HL-60 (cell line): ENCODE measurements around the gene SYNPO.

Experiments used
- DNase-seq, 2 experiments: peaks; one replicate each; pipeline ENCODE4 v3.0.0-alpha.2; 2010 to 2020; ENCODE audit warnings: low read depth in 1 of 2, low spot score in 1 of 2
- H3K27ac ChIP-seq: fragments of 250-450 bp; sonication (Bioruptor Pico); replicated peaks from 2 replicates; pipeline ENCODE4 v1.5.1; 2020; ENCODE audit warnings: mild to moderate bottlenecking, moderate library complexity
- H3K27me3 ChIP-seq: fragments of 250-450 bp; sonication (Bioruptor Pico); 2 replicates; pipeline ENCODE4 v1.5.1; 2021; ENCODE audit warnings: mild to moderate bottlenecking, moderate library complexity; ENCODE audit not compliant: insufficient read depth, poor library complexity, severe bottlenecking
- H3K4me3 ChIP-seq: replicated peaks from 2 replicates; pipeline ENCODE4 v1.5.1; 2011; ENCODE audit warnings: mild to moderate bottlenecking, control low read depth, low read length; ENCODE audit not compliant: insufficient read depth
- GABPA ChIP-seq: IDR thresholded peaks from 2 replicates; pipeline ENCODE4 v1.6.1; 2012; ENCODE audit warnings: low read depth
- POLR2AphosphoS5 ChIP-seq: IDR thresholded peaks from 2 replicates; pipeline ENCODE4 v1.6.1; 2012; ENCODE audit warnings: low read depth
- SPI1 ChIP-seq: IDR thresholded peaks from 2 replicates; pipeline ENCODE4 v1.6.1; 2012; ENCODE audit warnings: low read depth, mild to moderate bottlenecking, borderline replicate concordance
- TF ChIP-seq, protein P1 (sequence below): IDR thresholded peaks from 2 replicates; pipeline ENCODE4 v1.6.1; 2012; ENCODE audit warnings: low read depth; ENCODE audit not compliant: insufficient replicate concordance
- TF ChIP-seq, protein P2 (sequence below): IDR thresholded peaks from one replicate; pipeline ENCODE4 v1.5.1; 2011; ENCODE audit warnings: low read length, control low read depth, inconsistent platforms; ENCODE audit not compliant: insufficient read depth

The SYNPO gene

GRCh38 chr5:150647275-150648251 lies 7.1 kb downstream of the SYNPO start:
- no peak for DNase-seq
- TF ChIP-seq, protein P1, sequence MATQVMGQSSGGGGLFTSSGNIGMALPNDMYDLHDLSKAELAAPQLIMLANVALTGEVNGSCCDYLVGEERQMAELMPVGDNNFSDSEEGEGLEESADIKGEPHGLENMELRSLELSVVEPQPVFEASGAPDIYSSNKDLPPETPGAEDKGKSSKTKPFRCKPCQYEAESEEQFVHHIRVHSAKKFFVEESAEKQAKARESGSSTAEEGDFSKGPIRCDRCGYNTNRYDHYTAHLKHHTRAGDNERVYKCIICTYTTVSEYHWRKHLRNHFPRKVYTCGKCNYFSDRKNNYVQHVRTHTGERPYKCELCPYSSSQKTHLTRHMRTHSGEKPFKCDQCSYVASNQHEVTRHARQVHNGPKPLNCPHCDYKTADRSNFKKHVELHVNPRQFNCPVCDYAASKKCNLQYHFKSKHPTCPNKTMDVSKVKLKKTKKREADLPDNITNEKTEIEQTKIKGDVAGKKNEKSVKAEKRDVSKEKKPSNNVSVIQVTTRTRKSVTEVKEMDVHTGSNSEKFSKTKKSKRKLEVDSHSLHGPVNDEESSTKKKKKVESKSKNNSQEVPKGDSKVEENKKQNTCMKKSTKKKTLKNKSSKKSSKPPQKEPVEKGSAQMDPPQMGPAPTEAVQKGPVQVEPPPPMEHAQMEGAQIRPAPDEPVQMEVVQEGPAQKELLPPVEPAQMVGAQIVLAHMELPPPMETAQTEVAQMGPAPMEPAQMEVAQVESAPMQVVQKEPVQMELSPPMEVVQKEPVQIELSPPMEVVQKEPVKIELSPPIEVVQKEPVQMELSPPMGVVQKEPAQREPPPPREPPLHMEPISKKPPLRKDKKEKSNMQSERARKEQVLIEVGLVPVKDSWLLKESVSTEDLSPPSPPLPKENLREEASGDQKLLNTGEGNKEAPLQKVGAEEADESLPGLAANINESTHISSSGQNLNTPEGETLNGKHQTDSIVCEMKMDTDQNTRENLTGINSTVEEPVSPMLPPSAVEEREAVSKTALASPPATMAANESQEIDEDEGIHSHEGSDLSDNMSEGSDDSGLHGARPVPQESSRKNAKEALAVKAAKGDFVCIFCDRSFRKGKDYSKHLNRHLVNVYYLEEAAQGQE = no peak
- TF ChIP-seq, protein P2, sequence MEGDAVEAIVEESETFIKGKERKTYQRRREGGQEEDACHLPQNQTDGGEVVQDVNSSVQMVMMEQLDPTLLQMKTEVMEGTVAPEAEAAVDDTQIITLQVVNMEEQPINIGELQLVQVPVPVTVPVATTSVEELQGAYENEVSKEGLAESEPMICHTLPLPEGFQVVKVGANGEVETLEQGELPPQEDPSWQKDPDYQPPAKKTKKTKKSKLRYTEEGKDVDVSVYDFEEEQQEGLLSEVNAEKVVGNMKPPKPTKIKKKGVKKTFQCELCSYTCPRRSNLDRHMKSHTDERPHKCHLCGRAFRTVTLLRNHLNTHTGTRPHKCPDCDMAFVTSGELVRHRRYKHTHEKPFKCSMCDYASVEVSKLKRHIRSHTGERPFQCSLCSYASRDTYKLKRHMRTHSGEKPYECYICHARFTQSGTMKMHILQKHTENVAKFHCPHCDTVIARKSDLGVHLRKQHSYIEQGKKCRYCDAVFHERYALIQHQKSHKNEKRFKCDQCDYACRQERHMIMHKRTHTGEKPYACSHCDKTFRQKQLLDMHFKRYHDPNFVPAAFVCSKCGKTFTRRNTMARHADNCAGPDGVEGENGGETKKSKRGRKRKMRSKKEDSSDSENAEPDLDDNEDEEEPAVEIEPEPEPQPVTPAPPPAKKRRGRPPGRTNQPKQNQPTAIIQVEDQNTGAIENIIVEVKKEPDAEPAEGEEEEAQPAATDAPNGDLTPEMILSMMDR = no peak
- no peak for TF ChIP-seq GABPA
- Histone ChIP-seq H3K27ac (no peak overlapping the region), H3K4me3 (no peak overlapping the region), H3K27me3 (no peaks in the 10 kb centered on the region)

- DNase-seq = no peak
- Histone ChIP-seq H3K27me3 (no peaks in the 10 kb centered on the region), H3K4me3 (no peak overlapping the region), H3K27ac (no peak overlapping the region)
- TF ChIP-seq GABPA = no peak
- no peak for TF ChIP-seq SPI1
- TF ChIP-seq, protein P2 = no peak
- TF ChIP-seq, protein P1 = no peak
- no peak for TF ChIP-seq POLR2AphosphoS5
Observed at GRCh38 chr5:150648294-150649107, 8.0 kb downstream of the SYNPO start.

GRCh38 chr5:150649108-150650020 lies 8.9 kb downstream of the SYNPO start:
- Histone ChIP-seq H3K27ac (no peak overlapping the region), H3K4me3 (no peak overlapping the region), H3K27me3 (no peaks in the 10 kb centered on the region)
- TF ChIP-seq SPI1 = no peak
- no peak for TF ChIP-seq GABPA
- TF ChIP-seq, protein P1 = no peak
- TF ChIP-seq, protein P2 = no peak
- no peak for TF ChIP-seq POLR2AphosphoS5
- DNase-seq = no peak
